GM21717 (cell line): ENCODE measurements around the gene BACH2.
"Not testable (repeated sequence)": the region's sequence is repeated elsewhere in the genome, so short reads cannot be mapped to it uniquely, and the experiment has no call there.

Source experiments
- ATAC-seq: cut with Tn5 transposase; IDR thresholded peaks from one replicate; pipeline ENCODE4 v1.9.1; 2021; ENCODE audit warnings: mild to moderate bottlenecking, moderate library complexity; ENCODE audit not compliant: unreplicated experiment

BACH2 gene

GRCh38 chr6:90162648-90163387, 133.8 kb downstream of the BACH2 start:
- no peak for ATAC-seq

GRCh38 chr6:90160013-90160412, 136.6 kb downstream of the BACH2 start:
- no peak for ATAC-seq

DNA sequence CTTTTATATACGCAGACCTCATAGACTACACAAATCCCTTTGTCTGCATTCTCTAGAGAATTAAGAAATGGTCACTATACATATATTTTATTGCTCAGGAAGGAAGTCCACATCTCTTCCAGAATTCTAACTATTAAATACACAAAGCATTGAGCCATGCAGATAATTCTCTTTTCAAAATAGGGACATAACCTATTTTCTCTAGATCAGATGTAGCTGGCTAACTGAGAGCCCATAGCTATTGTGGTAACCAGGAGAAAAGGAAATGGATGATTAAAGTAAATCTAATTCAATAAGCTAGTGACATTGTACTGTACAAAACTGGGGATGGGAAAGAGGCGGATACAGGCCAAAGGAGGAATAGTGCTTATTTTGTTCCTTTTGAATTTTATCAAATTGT, 137.2 kb downstream of the BACH2 start:
- ATAC-seq: no peak

GRCh38 chr6:90158936-90159335, 137.7 kb downstream of the BACH2 start:
- ATAC-seq: no peak

DNA sequence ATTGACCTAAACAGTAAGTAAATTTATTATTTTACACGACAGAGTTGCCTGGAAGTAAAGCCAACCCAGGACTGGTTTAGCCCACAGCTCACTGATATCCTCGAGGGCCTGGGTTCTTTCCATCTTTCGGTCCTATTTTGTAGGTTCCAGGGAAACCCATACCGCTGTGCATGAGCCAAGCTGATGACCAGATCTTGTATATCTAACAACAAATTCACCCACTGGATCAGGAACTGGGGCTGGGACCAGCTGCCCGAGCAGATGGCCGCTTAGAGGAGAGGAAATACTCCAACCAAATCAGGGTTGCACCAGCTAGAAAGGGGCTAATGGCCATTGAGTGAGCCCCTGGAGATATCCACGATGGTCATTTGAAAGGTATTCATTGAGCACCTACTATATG, 139.2 kb downstream of the BACH2 start:
- ATAC-seq: no peak

GRCh38 chr6:90156861-90157260, 139.8 kb downstream of the BACH2 start:
- no peak for ATAC-seq

GRCh38 chr6:90154755-90155470, 141.7 kb downstream of the BACH2 start:
- ATAC-seq: no peak

GRCh38 chr6:90151576-90152422, 144.8 kb downstream of the BACH2 start:
- no peak for ATAC-seq

GRCh38 chr6:90149280-90149679, 147.4 kb downstream of the BACH2 start:
- ATAC-seq: no peak

DNA sequence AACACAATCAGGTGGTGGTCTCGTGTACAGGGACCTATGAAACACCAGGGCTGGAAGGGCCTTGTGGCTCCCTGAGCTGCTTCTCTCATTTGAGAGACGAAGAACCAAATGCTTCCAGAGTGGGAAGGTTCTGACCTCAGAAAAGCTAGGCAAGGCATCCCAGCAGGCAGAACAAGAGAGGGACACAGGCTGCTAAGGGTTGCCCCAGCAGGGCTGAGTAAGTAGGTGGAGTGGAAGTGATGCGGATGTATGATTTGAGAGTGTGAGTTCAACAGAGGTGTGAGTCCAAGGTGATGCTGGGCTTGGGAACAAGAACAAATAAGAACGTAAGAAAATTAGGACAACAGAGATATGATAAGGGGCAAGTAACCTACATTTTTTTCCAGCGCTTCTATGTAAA, 147.8 kb downstream of the BACH2 start:
- no peak for ATAC-seq

- ATAC-seq: no peak
Observed at GRCh38 chr6:90146921-90147649, 149.6 kb downstream of the BACH2 start.

DNA sequence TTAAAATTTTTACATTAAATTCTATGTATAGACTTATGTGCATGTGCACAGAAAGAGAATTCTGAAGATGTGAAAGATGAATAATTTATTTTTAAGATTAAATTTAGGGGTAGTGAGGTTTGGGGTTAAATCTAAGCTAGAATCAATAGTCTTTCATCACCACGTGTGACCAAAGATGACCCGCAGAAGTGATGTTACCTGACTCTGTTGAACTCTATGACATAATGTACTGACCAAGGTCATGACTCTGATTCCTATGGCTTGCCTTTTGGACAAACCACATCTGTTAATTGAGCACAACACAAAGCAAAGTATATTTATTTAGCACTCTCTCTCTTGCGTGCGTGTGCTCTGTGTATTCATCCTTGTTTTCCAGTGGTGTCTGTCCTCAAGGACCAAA, 150.6 kb downstream of the BACH2 start:
- ATAC-seq: no peak

GRCh38 chr6:90144928-90145555, 151.6 kb downstream of the BACH2 start:
- no peak for ATAC-seq

DNA sequence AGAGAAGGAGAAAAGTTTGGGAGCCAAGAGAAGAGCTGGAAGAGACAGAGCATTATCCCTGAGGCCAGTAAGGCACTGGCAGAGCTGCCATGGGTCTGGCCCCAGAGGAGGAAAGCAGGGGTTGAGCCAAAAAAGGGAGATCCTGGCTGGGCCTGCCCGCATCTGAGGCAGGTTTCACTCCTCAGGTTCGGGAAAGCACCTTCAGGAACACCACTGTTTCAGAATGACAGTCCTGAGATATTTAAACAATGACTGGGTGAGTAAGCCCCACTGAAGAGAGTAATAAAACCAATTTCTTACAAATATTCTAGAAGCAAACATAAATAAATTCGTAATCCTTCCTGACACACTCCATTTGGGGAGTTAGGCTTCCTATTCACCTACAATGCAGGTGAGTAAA, 152.2 kb downstream of the BACH2 start:
- no peak for ATAC-seq

GRCh38 chr6:90140683-90141082, 156.0 kb downstream of the BACH2 start:
- ATAC-seq: no peak

DNA sequence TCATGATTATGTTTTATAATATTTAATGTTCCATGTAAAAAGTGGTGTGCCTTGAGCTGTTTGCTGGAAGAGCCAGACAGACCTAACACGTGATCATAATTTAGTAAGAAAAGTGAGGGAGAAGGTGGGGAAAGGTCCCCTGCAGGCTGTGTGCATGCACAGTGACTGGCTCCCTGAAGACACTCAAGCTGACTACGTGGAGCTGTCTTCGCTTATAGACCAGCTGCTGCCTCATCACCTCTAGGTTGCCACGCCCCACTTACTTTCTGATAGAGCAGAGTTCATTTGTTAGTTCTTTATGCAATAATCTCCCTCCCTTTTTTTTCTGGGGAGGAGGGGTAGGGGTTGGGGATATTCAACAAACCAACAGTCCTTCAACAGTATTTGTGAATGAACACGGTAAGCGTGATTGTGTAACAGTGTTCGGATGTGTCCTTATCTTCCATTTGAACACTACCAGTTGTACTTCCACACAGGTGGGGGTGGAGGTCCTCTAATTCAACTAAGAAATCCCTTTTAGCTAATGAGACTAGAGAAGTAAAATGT, 157.3 kb downstream of the BACH2 start:
- ATAC-seq: no peak

GRCh38 chr6:90136837-90137568, 159.6 kb downstream of the BACH2 start:
- ATAC-seq: no peak

- no peak for ATAC-seq
Observed at GRCh38 chr6:90136176-90136575, 160.5 kb downstream of the BACH2 start.

- no peak for ATAC-seq
Observed at GRCh38 chr6:90135667-90136066, 161.0 kb downstream of the BACH2 start.

- ATAC-seq: not testable (repeated sequence)
Observed at GRCh38 chr6:90133664-90134063, 163.0 kb downstream of the BACH2 start.
